Measurements from ENCODE around the gene CCSER1.

The CCSER1 gene

DNA sequence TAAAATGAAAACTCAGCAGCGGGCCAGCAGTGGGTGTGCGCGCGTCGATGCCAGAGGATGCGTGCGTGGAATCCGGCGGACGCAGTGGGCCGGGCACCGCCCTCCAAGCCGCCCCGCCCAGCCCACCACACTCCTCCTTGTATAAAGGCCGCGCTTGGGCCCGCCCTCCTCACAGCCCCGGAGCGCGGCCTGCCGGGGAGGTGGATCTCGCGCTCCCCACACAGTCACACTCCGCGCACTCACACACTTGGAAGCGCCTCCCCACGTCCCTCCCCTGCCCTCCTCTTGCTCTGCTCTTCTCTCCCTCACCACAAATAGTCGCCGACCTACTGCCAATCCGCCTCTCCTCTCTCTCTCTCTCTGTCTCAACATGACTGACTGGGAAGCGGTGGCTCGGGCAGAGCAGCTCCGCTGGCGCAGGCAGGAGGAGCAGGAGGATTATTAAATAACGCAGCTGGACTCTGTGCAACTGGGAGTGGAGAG, at the start of gene CCSER1:
CCSER1 (plus strand) TSS at position 172 of the 483 bp plus-strand sequence.
- H3K27me3 ChIP-seq (ENCODE audit: low read depth) = no peaks in the 10 kb centered on the region
- DNase-seq (ENCODE audit: low spot score in 2 of 2) = peak; percentile 74 to 87
- peaks cover 12% of the 10 kb centered on the region for H3K4me1 ChIP-seq
- H3K9me3 ChIP-seq = no peaks in the 10 kb centered on the region
- H3K4me3 ChIP-seq = peak within 1 kb of the TSS; percentile 47
- H3K36me3 ChIP-seq (replicated peaks) = no peaks in the 10 kb centered on the region
- in situ Hi-C loops (cut with MboI; ENCODE audit: low sequenced_read_pairs) = loop anchor here (10.0 kb wide), 1 partner anchor 168 kb away; no protein-coding TSS in a partner anchor

DNA sequence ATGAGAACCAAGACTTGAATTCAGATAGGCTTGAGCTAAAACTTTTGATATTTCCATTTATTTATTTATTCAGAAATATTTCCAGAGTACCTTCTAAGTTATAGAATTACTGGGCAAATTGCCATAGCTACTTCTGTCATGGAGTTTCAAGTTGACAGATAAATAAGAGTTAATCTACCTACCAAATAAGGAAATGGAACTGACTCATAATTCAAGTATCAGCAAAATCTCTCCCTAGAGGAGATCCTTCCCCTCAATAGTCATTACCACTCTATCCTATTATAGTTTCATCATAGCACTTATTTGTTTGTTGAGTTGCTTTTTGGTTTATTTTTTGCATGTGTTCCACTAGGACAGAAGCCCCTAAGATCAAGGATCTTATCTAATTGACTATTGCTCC, 48.8 kb upstream of the CCSER1 start:
- no peaks in the 10 kb centered on the region for H3K36me3 ChIP-seq (replicated peaks)
- in situ Hi-C loops (cut with MboI; ENCODE audit: low sequenced_read_pairs) = no loop called here
- no peak overlapping the region for H3K4me3 ChIP-seq
- H3K4me1 ChIP-seq = peaks cover 2% of the 10 kb centered on the region; the same call in 1 of the 2 replicates
- no peak for DNase-seq (ENCODE audit: low spot score in 2 of 2)
- no peaks in the 10 kb centered on the region for H3K9me3 ChIP-seq
- H3K27me3 ChIP-seq (ENCODE audit: low read depth) = no peaks in the 10 kb centered on the region

DNA sequence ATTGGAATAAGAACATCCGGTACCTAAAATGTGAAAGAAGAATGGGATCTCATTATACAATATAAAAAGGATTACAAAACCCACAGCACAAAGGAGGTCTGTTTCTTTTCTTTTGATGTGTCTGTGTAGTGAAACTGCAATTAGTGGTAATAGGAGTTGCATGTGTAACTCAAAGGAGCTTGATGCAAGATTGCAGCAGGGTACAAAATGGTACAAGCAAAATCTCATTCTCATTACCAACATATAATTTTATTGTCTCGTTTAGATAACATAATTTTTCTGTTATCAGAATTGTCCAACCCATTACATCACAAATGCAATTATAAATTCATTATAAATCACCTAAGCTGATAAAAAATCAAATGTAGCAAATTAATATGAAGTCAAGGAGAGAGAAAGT, 47.1 kb upstream of the CCSER1 start:
- in situ Hi-C loops (cut with MboI; ENCODE audit: low sequenced_read_pairs) = no loop called here
- H3K27me3 ChIP-seq (ENCODE audit: low read depth) = no peaks in the 10 kb centered on the region
- DNase-seq (ENCODE audit: low spot score in 2 of 2) = no peak
- no peaks in the 10 kb centered on the region for H3K9me3 ChIP-seq
- no peak overlapping the region for H3K4me3 ChIP-seq
- peaks cover 2% of the 10 kb centered on the region; the same call in 1 of the 2 replicates for H3K4me1 ChIP-seq
- no peaks in the 10 kb centered on the region for H3K36me3 ChIP-seq (replicated peaks)

DNA sequence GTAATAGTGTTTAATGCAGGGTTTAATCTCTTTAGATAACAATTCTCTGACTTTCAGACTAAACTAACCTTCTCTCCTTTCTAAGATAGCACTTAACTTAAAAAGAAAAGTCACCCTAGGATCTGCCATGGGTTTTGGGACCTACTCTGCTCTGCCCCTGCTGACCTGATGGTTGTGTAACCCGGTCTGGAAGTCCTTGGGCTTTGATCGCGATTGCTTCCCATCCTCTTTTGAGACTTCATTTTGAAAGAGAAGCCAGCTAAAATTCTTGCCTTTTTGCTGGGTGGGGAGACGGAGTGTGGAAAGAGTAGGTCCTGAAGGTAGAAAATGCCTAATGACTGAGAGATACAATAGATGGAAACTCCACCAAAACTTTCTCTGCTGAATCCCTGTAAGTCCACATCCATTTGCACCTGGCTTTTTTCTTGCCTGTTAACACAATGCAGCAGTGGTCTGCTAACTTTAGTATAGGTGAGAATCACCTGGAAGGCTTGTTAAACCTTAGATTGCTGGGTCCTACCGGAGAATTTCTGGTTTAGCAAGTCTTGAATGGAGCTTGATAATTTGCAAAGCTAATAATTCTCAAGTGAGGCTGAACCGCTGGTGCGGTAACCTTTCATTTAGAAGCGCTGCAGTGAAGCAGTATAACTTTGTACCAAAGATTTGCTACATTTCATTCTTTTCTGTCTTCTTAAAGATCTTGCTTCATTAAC, 45.6 kb upstream of the CCSER1 start:
- Histone ChIP-seq H3K27me3 (ENCODE audit: low read depth) (no peaks in the 10 kb centered on the region), H3K4me1 (peaks cover 2% of the 10 kb centered on the region; the same call in 1 of the 2 replicates), H3K4me3 (no peak overlapping the region), H3K36me3 (replicated peaks) (no peaks in the 10 kb centered on the region), H3K9me3 (no peaks in the 10 kb centered on the region)
- in situ Hi-C loops (cut with MboI; ENCODE audit: low sequenced_read_pairs) = no loop called here
- no peak for DNase-seq (ENCODE audit: low spot score in 2 of 2)

DNA sequence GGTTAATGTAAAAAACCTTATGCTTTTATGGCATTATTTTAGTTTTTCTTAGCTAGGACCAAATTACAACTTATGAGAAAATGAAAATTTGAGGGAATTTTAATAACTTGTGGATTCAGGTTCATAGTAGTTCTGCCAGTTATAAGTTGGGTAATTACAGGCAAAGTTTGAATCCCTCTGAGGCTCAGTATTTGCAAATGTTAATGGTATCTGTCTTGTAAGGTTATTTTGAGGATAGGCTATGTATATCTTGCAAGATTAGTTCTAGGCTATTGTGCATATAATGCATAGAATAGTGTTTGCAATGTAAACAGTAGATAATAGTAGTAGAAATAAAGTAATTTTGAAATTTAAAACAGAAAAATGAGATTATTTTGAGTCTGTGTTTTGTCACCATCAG, 44.7 kb upstream of the CCSER1 start:
- no peak overlapping the region for H3K4me3 ChIP-seq
- DNase-seq (ENCODE audit: low spot score in 2 of 2) = no peak
- no peaks in the 10 kb centered on the region for H3K27me3 ChIP-seq (ENCODE audit: low read depth)
- no peaks in the 10 kb centered on the region for H3K36me3 ChIP-seq (replicated peaks)
- in situ Hi-C loops (cut with MboI; ENCODE audit: low sequenced_read_pairs) = no loop called here
- peaks cover 2% of the 10 kb centered on the region; the same call in 1 of the 2 replicates for H3K4me1 ChIP-seq
- no peaks in the 10 kb centered on the region for H3K9me3 ChIP-seq

DNA sequence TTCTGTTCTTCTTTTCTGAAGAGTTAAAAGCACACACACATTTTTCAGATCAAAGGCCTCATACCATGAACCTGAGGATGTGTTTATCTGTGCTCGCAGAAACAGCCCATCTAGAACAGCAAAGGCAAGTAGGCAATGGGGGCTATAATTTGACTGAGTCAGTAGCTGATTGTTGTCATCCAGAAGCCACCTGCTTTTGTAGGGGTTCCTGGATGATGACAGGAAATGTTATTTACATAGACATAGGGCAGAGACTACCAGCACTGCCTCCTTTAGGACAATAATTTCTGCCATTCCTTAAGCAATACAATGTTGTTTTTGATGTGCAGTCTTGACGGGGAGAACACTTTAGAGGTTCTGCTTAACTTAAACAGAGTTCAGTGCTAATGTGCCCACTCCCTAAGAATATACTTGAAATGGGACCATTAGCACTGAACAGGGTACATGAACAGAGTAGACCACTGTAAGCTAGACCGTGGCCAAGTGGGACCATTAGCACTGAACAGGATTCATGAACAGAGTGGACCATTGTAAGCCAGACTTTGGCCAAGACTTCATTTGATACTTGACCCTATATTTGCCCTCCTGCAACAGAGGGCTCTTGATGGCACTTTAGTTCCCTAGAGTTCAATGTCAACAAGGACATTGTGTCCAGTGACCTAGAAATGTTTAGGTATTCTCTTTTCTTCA, 42.8 kb upstream of the CCSER1 start:
- H3K9me3 ChIP-seq = no peaks in the 10 kb centered on the region
- peaks cover 2% of the 10 kb centered on the region; the same call in 1 of the 2 replicates for H3K4me1 ChIP-seq
- in situ Hi-C loops (cut with MboI; ENCODE audit: low sequenced_read_pairs) = no loop called here
- no peaks in the 10 kb centered on the region for H3K36me3 ChIP-seq (replicated peaks)
- H3K4me3 ChIP-seq = no peak overlapping the region
- no peak for DNase-seq (ENCODE audit: low spot score in 2 of 2)
- no peaks in the 10 kb centered on the region for H3K27me3 ChIP-seq (ENCODE audit: low read depth)

DNA sequence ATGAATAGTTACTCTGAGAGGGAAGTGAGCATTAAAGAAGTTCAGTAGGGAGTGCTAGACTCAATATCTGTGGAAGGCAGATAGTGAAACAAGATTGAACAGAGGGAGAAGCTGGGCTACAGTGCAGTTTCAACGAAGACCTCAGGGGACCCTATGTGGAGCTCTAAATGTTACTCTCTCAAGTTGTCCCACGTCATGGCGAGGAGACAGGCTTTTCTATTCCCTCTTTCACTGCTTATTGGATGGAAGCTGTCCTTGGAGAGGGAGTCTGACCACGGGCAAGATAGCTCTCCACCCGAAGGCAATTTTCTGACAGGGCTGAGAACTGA, 42.3 kb upstream of the CCSER1 start:
- in situ Hi-C loops (cut with MboI; ENCODE audit: low sequenced_read_pairs) = no loop called here
- no peak for DNase-seq (ENCODE audit: low spot score in 2 of 2)
- Histone ChIP-seq H3K36me3 (replicated peaks) (no peaks in the 10 kb centered on the region), H3K27me3 (ENCODE audit: low read depth) (no peaks in the 10 kb centered on the region), H3K4me1 (peaks cover 2% of the 10 kb centered on the region; the same call in 1 of the 2 replicates), H3K9me3 (no peaks in the 10 kb centered on the region), H3K4me3 (no peak overlapping the region)

DNA sequence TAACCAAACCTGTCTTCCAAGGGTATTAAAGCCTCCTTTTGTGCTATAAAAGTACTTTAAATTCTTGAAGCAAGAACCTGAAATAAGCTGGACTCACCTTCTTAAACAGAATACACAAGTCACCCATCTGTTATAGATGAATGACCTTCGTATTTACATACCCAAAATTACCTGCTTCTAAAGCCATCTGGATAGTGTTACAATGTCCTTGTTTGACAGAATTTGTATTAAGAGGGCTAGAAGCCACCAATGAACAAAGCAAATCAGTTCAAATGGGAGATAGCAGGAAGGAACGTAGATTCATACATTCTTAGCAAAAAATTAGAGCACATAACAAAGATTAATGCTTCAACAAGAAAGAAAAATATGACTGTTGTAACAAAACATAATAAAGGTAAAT, 33.7 kb upstream of the CCSER1 start:
- Histone ChIP-seq H3K4me3 (no peak overlapping the region), H3K27me3 (ENCODE audit: low read depth) (no peaks in the 10 kb centered on the region), H3K9me3 (no peaks in the 10 kb centered on the region), H3K4me1 (peaks cover 13% of the 10 kb centered on the region), H3K36me3 (replicated peaks) (no peaks in the 10 kb centered on the region)
- in situ Hi-C loops (cut with MboI; ENCODE audit: low sequenced_read_pairs) = no loop called here
- DNase-seq (ENCODE audit: low spot score in 2 of 2) = no peak

DNA sequence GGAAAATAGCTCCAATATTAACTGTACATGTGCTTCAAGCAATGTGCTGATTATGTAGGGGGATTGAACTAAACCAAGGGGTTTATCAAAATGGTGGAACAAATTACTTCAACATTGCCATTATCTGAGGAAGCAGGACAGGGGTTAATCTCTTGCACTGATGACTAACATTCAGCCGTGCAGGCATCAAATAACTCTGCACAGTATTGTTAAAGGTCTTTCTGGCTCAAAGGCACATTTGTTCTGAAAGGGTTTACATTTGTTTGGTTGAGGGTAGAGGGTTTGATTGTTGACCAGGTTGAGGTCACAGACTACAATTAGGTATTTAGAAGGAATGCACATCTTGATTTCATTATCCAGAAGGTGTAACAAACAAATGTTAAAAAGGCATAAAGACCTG, 32.2 kb upstream of the CCSER1 start:
- Histone ChIP-seq H3K36me3 (replicated peaks) (no peaks in the 10 kb centered on the region), H3K9me3 (no peaks in the 10 kb centered on the region)
- in situ Hi-C loops (cut with MboI; ENCODE audit: low sequenced_read_pairs) = no loop called here

DNA sequence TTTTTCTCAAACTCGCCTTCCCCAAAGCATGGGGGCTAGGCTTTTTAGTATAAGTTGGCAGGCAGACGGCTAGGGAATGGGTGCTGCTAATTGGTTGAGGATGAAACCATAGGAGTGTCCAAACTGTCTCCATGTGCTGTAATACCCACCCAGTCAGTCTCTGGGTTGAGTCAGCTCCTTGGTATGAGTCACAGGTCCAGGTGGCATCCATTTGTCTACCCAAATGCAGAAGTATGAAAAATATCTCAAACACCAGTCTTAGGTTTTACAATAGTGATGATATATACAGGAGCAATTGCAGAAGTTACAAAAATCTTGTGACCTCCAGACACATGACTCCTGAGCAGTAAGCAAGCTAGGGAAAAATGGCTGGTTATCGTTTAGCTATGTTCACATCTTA, 27.4 kb upstream of the CCSER1 start:
- Histone ChIP-seq H3K4me1 (peaks cover 9% of the 10 kb centered on the region), H3K4me3 (no peak overlapping the region), H3K36me3 (replicated peaks) (no peaks in the 10 kb centered on the region), H3K27me3 (ENCODE audit: low read depth) (no peaks in the 10 kb centered on the region), H3K9me3 (no peaks in the 10 kb centered on the region)
- in situ Hi-C loops (cut with MboI; ENCODE audit: low sequenced_read_pairs) = no loop called here
- DNase-seq (ENCODE audit: low spot score in 2 of 2) = no peak

More for the DNA sequence above, 32.2 kb upstream of the CCSER1 start:
- Histone ChIP-seq H3K27me3 (ENCODE audit: low read depth) (no peaks in the 10 kb centered on the region), H3K4me1 (peaks cover 13% of the 10 kb centered on the region), H3K4me3 (no peak overlapping the region)
- peak; percentile 15 to 56 for DNase-seq (ENCODE audit: low spot score in 2 of 2)

DNA sequence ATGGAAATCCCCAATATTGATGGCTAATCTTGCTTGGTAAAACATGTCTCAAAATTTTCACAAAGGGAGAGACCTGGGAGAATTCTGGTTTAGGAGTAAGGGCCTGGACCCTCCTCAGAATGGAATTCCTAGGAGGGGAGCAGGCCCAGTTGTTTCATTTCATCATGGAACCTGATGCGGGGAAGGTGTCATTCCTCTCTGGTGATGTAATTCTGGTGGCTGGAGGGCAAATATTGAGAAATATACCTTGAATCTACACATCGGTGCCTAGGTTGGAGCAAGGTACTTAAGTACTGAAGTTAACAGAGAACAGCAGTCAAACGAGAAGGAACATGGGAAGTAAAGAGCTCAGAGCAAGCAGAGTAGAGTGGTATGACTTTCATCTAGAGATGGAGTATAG, 23.2 kb upstream of the CCSER1 start:
- Histone ChIP-seq H3K9me3 (no peaks in the 10 kb centered on the region), H3K36me3 (replicated peaks) (no peaks in the 10 kb centered on the region), H3K4me1 (no peaks in the 10 kb centered on the region), H3K4me3 (no peak overlapping the region), H3K27me3 (ENCODE audit: low read depth) (no peaks in the 10 kb centered on the region)
- in situ Hi-C loops (cut with MboI; ENCODE audit: low sequenced_read_pairs) = no loop called here
- DNase-seq (ENCODE audit: low spot score in 2 of 2) = no peak

DNA sequence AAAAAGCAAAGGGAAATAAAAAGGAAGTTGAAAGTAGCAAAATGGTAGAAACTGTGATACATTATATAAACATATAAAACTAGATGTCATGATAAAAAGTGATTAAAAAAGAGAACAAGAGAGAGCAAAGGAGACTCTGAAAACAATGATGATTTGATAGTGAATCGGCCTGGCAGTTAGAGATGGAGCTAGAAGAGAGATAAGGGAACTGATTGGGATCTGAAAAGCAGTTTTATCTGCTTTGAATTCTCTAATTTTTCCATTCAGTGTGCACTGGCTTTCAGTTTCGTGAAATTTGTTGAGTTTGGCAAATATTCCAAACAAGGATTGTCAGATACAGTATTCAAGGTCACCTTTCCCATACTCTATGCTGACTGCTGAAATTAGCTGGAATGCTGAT, 21.9 kb upstream of the CCSER1 start:
- in situ Hi-C loops (cut with MboI; ENCODE audit: low sequenced_read_pairs) = no loop called here
- Histone ChIP-seq H3K36me3 (replicated peaks) (no peaks in the 10 kb centered on the region), H3K4me1 (no peaks in the 10 kb centered on the region), H3K27me3 (ENCODE audit: low read depth) (no peaks in the 10 kb centered on the region), H3K4me3 (no peak overlapping the region), H3K9me3 (no peaks in the 10 kb centered on the region)
- no peak for DNase-seq (ENCODE audit: low spot score in 2 of 2)

DNA sequence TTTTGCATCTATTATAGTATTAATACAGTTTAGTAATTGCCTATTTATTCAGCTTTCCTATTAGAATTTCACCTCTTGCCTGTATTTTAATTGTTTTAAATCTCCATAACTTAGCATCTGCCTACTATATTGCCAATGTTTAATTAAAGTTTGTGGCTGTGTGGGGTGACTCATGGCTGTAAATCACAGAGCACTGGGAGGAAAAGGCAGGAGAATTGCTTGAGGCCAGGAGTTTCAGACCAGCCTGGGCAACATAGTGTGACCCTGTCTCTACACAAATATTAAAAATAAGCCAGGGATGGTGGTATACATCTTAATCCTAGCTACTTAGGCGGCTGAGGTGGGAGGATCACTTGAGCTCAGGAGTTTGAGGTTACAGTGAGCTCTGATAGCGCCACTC, 14.5 kb upstream of the CCSER1 start:
- no peak for DNase-seq (ENCODE audit: low spot score in 2 of 2)
- no peaks in the 10 kb centered on the region for H3K9me3 ChIP-seq
- H3K36me3 ChIP-seq (replicated peaks) = no peaks in the 10 kb centered on the region
- in situ Hi-C loops (cut with MboI; ENCODE audit: low sequenced_read_pairs) = no loop called here
- no peaks in the 10 kb centered on the region for H3K27me3 ChIP-seq (ENCODE audit: low read depth)
- 0 out of 2 replicates have a peak, but pooled peaks cover 5% of the 10 kb centered on the region for H3K4me1 ChIP-seq
- no peak overlapping the region for H3K4me3 ChIP-seq

DNA sequence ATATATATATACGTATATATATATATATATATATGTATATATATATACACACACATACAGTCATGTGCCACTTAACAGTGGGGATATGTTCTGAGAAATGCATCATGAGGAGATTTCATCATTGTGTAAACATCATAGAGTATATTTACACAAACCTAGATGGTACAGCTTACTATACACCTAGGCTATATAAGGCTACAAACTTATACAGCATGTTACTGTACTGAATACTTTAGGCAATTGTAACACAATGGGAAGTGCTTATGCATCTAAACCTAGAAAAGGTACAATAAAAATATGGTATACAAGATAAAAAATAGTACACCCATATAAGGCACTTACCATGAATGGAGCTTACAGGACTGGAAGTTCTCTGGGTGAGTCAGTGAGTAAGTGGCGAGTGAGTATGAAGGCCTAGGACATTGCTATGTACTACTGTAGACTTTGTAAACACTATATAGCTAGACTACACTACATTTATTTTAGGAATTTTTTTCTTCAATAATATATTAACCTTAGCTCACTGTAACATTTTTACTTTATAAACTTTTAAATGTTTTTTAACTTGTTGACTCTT, 13.2 kb upstream of the CCSER1 start:
- Histone ChIP-seq H3K4me1 (0 out of 2 replicates have a peak, but pooled peaks cover 5% of the 10 kb centered on the region), H3K4me3 (no peak overlapping the region), H3K36me3 (replicated peaks) (no peaks in the 10 kb centered on the region), H3K9me3 (no peaks in the 10 kb centered on the region), H3K27me3 (ENCODE audit: low read depth) (no peaks in the 10 kb centered on the region)
- no peak for DNase-seq (ENCODE audit: low spot score in 2 of 2)
- in situ Hi-C loops (cut with MboI; ENCODE audit: low sequenced_read_pairs) = no loop called here
